ENCODE measurements around the gene SOX2.

SOX2 gene

GRCh38 chr3:181735911-181736310, 24.2 kb downstream of the SOX2 start:
- TF ChIP-seq CEBPB (IDR thresholded peaks at IDR 0.05): no peak
- no peak for TF ChIP-seq MAX (IDR thresholded peaks at IDR 0.05)
- no peak for TF ChIP-seq RAD21 (IDR thresholded peaks at IDR 0.05; ENCODE audit: low read depth)
- no peak for TF ChIP-seq EP300 (IDR thresholded peaks at IDR 0.05; ENCODE audit: borderline replicate concordance)

GRCh38 chr3:181738551-181738950, 26.8 kb downstream of the SOX2 start:
- no peak for TF ChIP-seq YY1 (IDR thresholded peaks at IDR 0.05; ENCODE audit: low read depth)
- TF ChIP-seq EGR1 (IDR thresholded peaks at IDR 0.05): no peak
- no peak for TF ChIP-seq RAD21 (IDR thresholded peaks at IDR 0.05; ENCODE audit: low read depth)
- no peak for TF ChIP-seq NFIC (IDR thresholded peaks at IDR 0.05)
- TF ChIP-seq FOXM1 (IDR thresholded peaks at IDR 0.05; ENCODE audit: borderline replicate concordance, low read depth): no peak
- TF ChIP-seq ZBTB7A (IDR thresholded peaks at IDR 0.05; ENCODE audit: low read depth): no peak
- no peak for TF ChIP-seq CEBPB (IDR thresholded peaks at IDR 0.05)
- no peak for TF ChIP-seq MAX (IDR thresholded peaks at IDR 0.05)
- TF ChIP-seq TAF1 (IDR thresholded peaks at IDR 0.05; ENCODE audit: low read depth): no peak
- no peak for TF ChIP-seq CREB1 (IDR thresholded peaks at IDR 0.05; ENCODE audit: low read depth)
- TF ChIP-seq REST (IDR thresholded peaks at IDR 0.05; ENCODE audit: low read depth): no peak
- TF ChIP-seq TCF12 (IDR thresholded peaks at IDR 0.05; ENCODE audit: low read depth): no peak
- TF ChIP-seq EP300 (IDR thresholded peaks at IDR 0.05; ENCODE audit: borderline replicate concordance): no peak
- no peak for TF ChIP-seq TEAD4 (IDR thresholded peaks at IDR 0.05)
- TF ChIP-seq, protein P1, sequence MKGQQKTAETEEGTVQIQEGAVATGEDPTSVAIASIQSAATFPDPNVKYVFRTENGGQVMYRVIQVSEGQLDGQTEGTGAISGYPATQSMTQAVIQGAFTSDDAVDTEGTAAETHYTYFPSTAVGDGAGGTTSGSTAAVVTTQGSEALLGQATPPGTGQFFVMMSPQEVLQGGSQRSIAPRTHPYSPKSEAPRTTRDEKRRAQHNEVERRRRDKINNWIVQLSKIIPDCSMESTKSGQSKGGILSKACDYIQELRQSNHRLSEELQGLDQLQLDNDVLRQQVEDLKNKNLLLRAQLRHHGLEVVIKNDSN (IDR thresholded peaks at IDR 0.05): no peak

DNA sequence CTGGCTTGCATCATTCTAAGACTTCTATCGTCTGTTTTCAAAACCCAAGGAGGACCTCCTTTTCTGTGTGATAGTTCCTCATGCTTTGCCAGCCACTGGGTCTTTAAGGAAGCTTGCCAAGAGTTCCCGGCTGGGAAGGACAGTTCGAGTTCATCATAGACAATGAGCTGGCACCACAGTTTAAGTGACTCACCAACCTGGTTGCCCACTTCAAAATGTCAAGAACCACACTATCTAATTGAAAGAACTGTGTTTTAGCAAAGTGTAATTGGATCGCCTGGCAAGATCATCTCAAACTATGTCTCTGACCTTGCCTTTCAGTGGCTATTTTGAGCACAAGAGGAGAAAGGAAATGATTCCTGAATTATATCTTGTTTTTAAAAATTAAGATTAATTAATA, 27.9 kb downstream of the SOX2 start:
- TF ChIP-seq YY1 (IDR thresholded peaks at IDR 0.05; ENCODE audit: low read depth): no peak
- TF ChIP-seq TAF1 (IDR thresholded peaks at IDR 0.05; ENCODE audit: low read depth): no peak
- TF ChIP-seq TCF12 (IDR thresholded peaks at IDR 0.05; ENCODE audit: low read depth): no peak
- no peak for TF ChIP-seq MAX (IDR thresholded peaks at IDR 0.05)
- TF ChIP-seq NFIC (IDR thresholded peaks at IDR 0.05): no peak

GRCh38 chr3:181741417-181741816, 29.7 kb downstream of the SOX2 start:
- no peak for TF ChIP-seq EGR1 (IDR thresholded peaks at IDR 0.05)
- TF ChIP-seq RAD21 (IDR thresholded peaks at IDR 0.05; ENCODE audit: low read depth): no peak
- TF ChIP-seq TAF1 (IDR thresholded peaks at IDR 0.05; ENCODE audit: low read depth): no peak
- no peak for TF ChIP-seq REST (IDR thresholded peaks at IDR 0.05; ENCODE audit: low read depth)
- TF ChIP-seq, protein P1 (IDR thresholded peaks at IDR 0.05): no peak
- no peak for TF ChIP-seq YY1 (IDR thresholded peaks at IDR 0.05; ENCODE audit: low read depth)
- TF ChIP-seq NFIC (IDR thresholded peaks at IDR 0.05): no peak
- no peak for TF ChIP-seq TEAD4 (IDR thresholded peaks at IDR 0.05)
- no peak for TF ChIP-seq CEBPB (IDR thresholded peaks at IDR 0.05)
- no peak for TF ChIP-seq EP300 (IDR thresholded peaks at IDR 0.05; ENCODE audit: borderline replicate concordance)
- TF ChIP-seq TCF12 (IDR thresholded peaks at IDR 0.05; ENCODE audit: low read depth): no peak
- TF ChIP-seq CREB1 (IDR thresholded peaks at IDR 0.05; ENCODE audit: low read depth): no peak
- no peak for TF ChIP-seq FOXM1 (IDR thresholded peaks at IDR 0.05; ENCODE audit: borderline replicate concordance, low read depth)
- no peak for TF ChIP-seq MAX (IDR thresholded peaks at IDR 0.05)
- TF ChIP-seq ZBTB7A (IDR thresholded peaks at IDR 0.05; ENCODE audit: low read depth): no peak

GRCh38 chr3:181752202-181752671, 40.5 kb downstream of the SOX2 start:
- TF ChIP-seq NFIC (IDR thresholded peaks at IDR 0.05): no peak
- TF ChIP-seq ZBTB7A (IDR thresholded peaks at IDR 0.05; ENCODE audit: low read depth): no peak
- TF ChIP-seq YY1 (IDR thresholded peaks at IDR 0.05; ENCODE audit: low read depth): no peak
- TF ChIP-seq TAF1 (IDR thresholded peaks at IDR 0.05; ENCODE audit: low read depth): no peak
- TF ChIP-seq MAX (IDR thresholded peaks at IDR 0.05): no peak
- no peak for TF ChIP-seq RAD21 (IDR thresholded peaks at IDR 0.05; ENCODE audit: low read depth)
- no peak for TF ChIP-seq REST (IDR thresholded peaks at IDR 0.05; ENCODE audit: low read depth)
- TF ChIP-seq, protein P1 (IDR thresholded peaks at IDR 0.05): no peak
- TF ChIP-seq CEBPB (IDR thresholded peaks at IDR 0.05): no peak
- TF ChIP-seq TCF12 (IDR thresholded peaks at IDR 0.05; ENCODE audit: low read depth): no peak
- no peak for TF ChIP-seq CREB1 (IDR thresholded peaks at IDR 0.05; ENCODE audit: low read depth)
- no peak for TF ChIP-seq TEAD4 (IDR thresholded peaks at IDR 0.05)

Data from Ishikawa (cell line).